K562 treated with DMSO at 1 percent for 48 hours (cell line): ENCODE results near the gene ZNF618. TPM values are rescaled to one million over a fixed set of nuclear protein-coding genes. Genes with fewer than 3 reads are reported as not detected.

ENCODE experiments used
- total RNA-seq: library from RNA; unstranded; fragments of 300-600 nt; gene quantifications from 2 replicates; pipeline ENCODE4 v1.2.3, GENCODE V29; 2022; ENCODE audit warnings: low replicate concordance; ENCODE audit errors: extremely low read depth

Gene ZNF618
- total RNA-seq = not detected in 2 replicates

GRCh38 chr9:113876151-113876992 is at the start of gene ZNF618:
Gene ZNF618, plus strand, starts transcription at chr9:113876309. Its CDS starts 72 bp downstream, at chr9:113876381.

GRCh38 chr9:114078021-114078780 is 202.1 kb downstream of the ZNF618 start, which contains the start of gene AMBP:
Gene AMBP, minus strand, starts transcription at chr9:114078300. Its CDS starts 91 bp downstream, at chr9:114078209.

GRCh38 chr9:114098936-114099668 is 223.0 kb downstream of the ZNF618 start, which contains the start of gene KIF12:
Gene KIF12, minus strand, starts transcription at chr9:114099292. Its CDS starts 16 bp downstream, at chr9:114099276.

Other genes with a start within 250 kb of the ZNF618 start
- gene AMBP, start 202.0 kb downstream of the ZNF618 start, total RNA-seq = not detected in 2 replicates
- not detected in 2 replicates for gene KIF12, start 223.0 kb downstream of the ZNF618 start, total RNA-seq